OCI-LY1 (cell line): ENCODE data around the gene TRIM37.
A peak's percentile ranks its signal among the peaks of the same experiment; 100 is the strongest.

Experiments
- H2AFZ ChIP-seq: fragments of 200-600 bp; sonication (generic), shearing (Covaris generic); 2 replicates; pipeline ENCODE4 v1.6.0; 2014; ENCODE audit warnings: antibody characterized with exemption, mild to moderate bottlenecking, low read length
- H3F3A ChIP-seq: fragments of 200-600 bp; sonication (generic), shearing (Covaris generic); 2 replicates; pipeline ENCODE4 v1.6.0; 2014; ENCODE audit warnings: mild to moderate bottlenecking, antibody characterized with exemption, low read length, moderate library complexity; ENCODE audit not compliant: insufficient read depth
- H3K27ac ChIP-seq: fragments of 200-600 bp; sonication (generic); 2 replicates; pipeline ENCODE4 v1.5.1; 2014; ENCODE audit warnings: low read length, mixed run types, mild to moderate bottlenecking, low read depth; ENCODE audit not compliant: poor library complexity, severe bottlenecking
- H3K27me3 ChIP-seq: fragments of 200-600 bp; sonication (generic); 2 replicates; pipeline ENCODE4 v1.6.0; 2014; ENCODE audit warnings: antibody characterized with exemption, mild to moderate bottlenecking, low read length, moderate library complexity; ENCODE audit not compliant: insufficient read depth
- H3K36me3 ChIP-seq: fragments of 200-600 bp; sonication (generic); 2 replicates; pipeline ENCODE4 v1.6.1; 2014; ENCODE audit warnings: mild to moderate bottlenecking, antibody characterized with exemption, low read length, moderate library complexity, mixed read lengths; ENCODE audit not compliant: insufficient read depth
- H3K4me1 ChIP-seq: fragments of 200-600 bp; sonication (generic); 2 replicates; pipeline ENCODE4 v1.5.1; 2014; ENCODE audit warnings: mild to moderate bottlenecking, low read length, moderate library complexity; ENCODE audit not compliant: insufficient read depth, severe bottlenecking
- H3K4me2 ChIP-seq: fragments of 200-600 bp; sonication (generic), shearing (Covaris generic); 2 replicates; pipeline ENCODE4 v1.6.1; 2014; ENCODE audit warnings: low read length
- H3K4me3 ChIP-seq: fragments of 200-600 bp; sonication (generic); 2 replicates; pipeline ENCODE4 v1.5.1; 2014; ENCODE audit warnings: low read length, low read depth, mild to moderate bottlenecking, mixed read lengths; ENCODE audit not compliant: poor library complexity, severe bottlenecking
- H3K79me2 ChIP-seq: fragments of 200-600 bp; shearing (Covaris generic); 2 replicates; pipeline ENCODE4 v1.6.1; 2016; ENCODE audit warnings: mixed run types, low read length, mixed read lengths; ENCODE audit not compliant: insufficient read depth
- H3K9ac ChIP-seq: fragments of 200-600 bp; sonication (generic), shearing (Covaris generic); 2 replicates; pipeline ENCODE4 v1.6.1; 2014; ENCODE audit warnings: mild to moderate bottlenecking, low read length, mixed read lengths
- H3K9me2 ChIP-seq: fragments of 200-600 bp; sonication (generic), shearing (Covaris generic); 2 replicates; pipeline ENCODE4 v1.6.1; 2014; ENCODE audit warnings: low read depth, mild to moderate bottlenecking, low read length, mixed read lengths
- H3K9me3 ChIP-seq: fragments of 200-600 bp; shearing (Covaris generic); 2 replicates; pipeline ENCODE4 v1.6.1; 2014; ENCODE audit warnings: low read length, mixed read lengths
- H4K20me1 ChIP-seq: fragments of 200-600 bp; sonication (generic), shearing (Covaris generic); 2 replicates; pipeline ENCODE4 v1.6.0; 2016; ENCODE audit warnings: mild to moderate bottlenecking, low read length; ENCODE audit not compliant: insufficient read depth
- CTCF ChIP-seq: fragments of 200-600 bp; sonication (generic), shearing (Covaris generic); IDR thresholded peaks from 2 replicates; pipeline ENCODE4 v1.5.1; 2017; ENCODE audit warnings: mild to moderate bottlenecking, antibody characterized with exemption, low read length, moderate library complexity, mixed read lengths
- EZH2 ChIP-seq: fragments of 200-600 bp; sonication (generic), shearing (Covaris generic); IDR thresholded peaks from 2 replicates; pipeline ENCODE4 v1.8.0; 2017; ENCODE audit warnings: borderline replicate concordance, mixed run types, mild to moderate bottlenecking, antibody characterized with exemption, low read length, moderate library complexity, mixed read lengths

Gene TRIM37

GRCh38 chr17:59002126-59002525 lies 104.6 kb downstream of the TRIM37 start:
- Histone ChIP-seq H3K4me2 (peak overlapping the region; percentile 67), H2AFZ (no peak overlapping the region)

GRCh38 chr17:59001158-59001814 lies 105.4 kb downstream of the TRIM37 start:
- Histone ChIP-seq H3K27ac (peak overlapping the region; percentile 84), H3K4me3 (peak overlapping the region; percentile 46)

More at GRCh38 chr17:59002126-59002525, 104.6 kb downstream of the TRIM37 start:
- Histone ChIP-seq H3K27me3 (no peaks in the 10 kb centered on the region), H3K4me1 (peaks cover 18% of the 10 kb centered on the region), H4K20me1 (no peaks in the 10 kb centered on the region), H3K9me3 (no peaks in the 10 kb centered on the region), H3K36me3 (peaks cover 35% of the 10 kb centered on the region), H3F3A (no peaks in the 10 kb centered on the region), H3K4me3 (peak overlapping the region; percentile 46), H3K27ac (peak overlapping the region; percentile 84), H3K9ac (peak overlapping the region; percentile 57), H3K79me2 (no peaks in the 10 kb centered on the region), H3K9me2 (no peaks in the 10 kb centered on the region)
- no peak for TF ChIP-seq EZH2
- no peak for TF ChIP-seq CTCF

GRCh38 chr17:59000022-59000421 lies 106.7 kb downstream of the TRIM37 start:
- Histone ChIP-seq H3K9me2 (no peaks in the 10 kb centered on the region), H3K4me3 (no peak overlapping the region), H3K4me2 (no peak overlapping the region), H3K27me3 (no peaks in the 10 kb centered on the region), H3K4me1 (peaks cover 18% of the 10 kb centered on the region), H4K20me1 (no peaks in the 10 kb centered on the region), H3K79me2 (no peaks in the 10 kb centered on the region), H3F3A (no peaks in the 10 kb centered on the region), H3K27ac (no peak overlapping the region), H2AFZ (no peak overlapping the region), H3K9ac (no peak overlapping the region), H3K36me3 (peaks cover 42% of the 10 kb centered on the region), H3K9me3 (no peaks in the 10 kb centered on the region)
- TF ChIP-seq EZH2, result no peak
- no peak for TF ChIP-seq CTCF

More at GRCh38 chr17:59001158-59001814, 105.4 kb downstream of the TRIM37 start:
- no peaks in the 10 kb centered on the region for H3K9me3 ChIP-seq
- H2AFZ ChIP-seq, result peak overlapping the region; percentile 67
- H3K36me3 ChIP-seq, result peaks cover 35% of the 10 kb centered on the region
- H3K4me1 ChIP-seq, result peaks cover 18% of the 10 kb centered on the region
- H3F3A ChIP-seq, result no peaks in the 10 kb centered on the region
- H3K9ac ChIP-seq, result peak overlapping the region; percentile 57
- H3K9me2 ChIP-seq, result no peaks in the 10 kb centered on the region
- TF ChIP-seq EZH2 (no peak), CTCF (no peak)
- H3K4me2 ChIP-seq, result peak overlapping the region; percentile 67
- H3K79me2 ChIP-seq, result no peaks in the 10 kb centered on the region
- H4K20me1 ChIP-seq, result no peaks in the 10 kb centered on the region
- no peaks in the 10 kb centered on the region for H3K27me3 ChIP-seq
